Skin of body (tissue), 2 donors: ENCODE results near the gene ZNF322. TPM values are rescaled to one million over a fixed set of nuclear protein-coding genes. Genes with fewer than 3 reads are reported as not detected.

Experiments used
- DNase-seq: peaks from one replicate; lab custom pipeline; 2025; lab: John Stamatoyannopoulos, UW
- total RNA-seq: library from RNA; depleted of rRNA; stranded (reverse); fragments of >200 nt; gene quantifications from one replicate; pipeline ENCODE4 v1.2.3, GENCODE V29; 2014

ZNF322 gene
- total RNA-seq, 1 donor from 2014 or later, result 15.0 TPM

DNA sequence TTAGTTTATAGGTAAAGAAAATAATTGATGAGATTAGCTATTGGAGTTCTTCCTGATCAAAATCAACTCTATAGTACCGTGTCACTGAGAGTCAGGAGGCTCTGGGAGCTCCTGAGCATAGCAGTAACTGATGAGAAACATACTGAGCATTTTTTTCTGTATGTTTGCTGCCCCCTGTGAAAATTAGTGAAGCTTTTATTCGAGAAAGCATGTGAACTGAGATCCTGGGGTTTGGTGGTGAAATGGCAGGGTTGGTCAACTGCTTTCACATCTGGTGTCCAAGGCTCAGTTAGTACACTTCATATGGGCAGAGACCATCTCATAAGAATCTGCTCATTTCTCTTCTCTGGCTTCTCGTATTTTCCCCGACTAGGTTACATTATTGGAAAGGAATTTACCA lies 66.9 kb downstream of the ZNF322 start:
- no peak for DNase-seq

DNA sequence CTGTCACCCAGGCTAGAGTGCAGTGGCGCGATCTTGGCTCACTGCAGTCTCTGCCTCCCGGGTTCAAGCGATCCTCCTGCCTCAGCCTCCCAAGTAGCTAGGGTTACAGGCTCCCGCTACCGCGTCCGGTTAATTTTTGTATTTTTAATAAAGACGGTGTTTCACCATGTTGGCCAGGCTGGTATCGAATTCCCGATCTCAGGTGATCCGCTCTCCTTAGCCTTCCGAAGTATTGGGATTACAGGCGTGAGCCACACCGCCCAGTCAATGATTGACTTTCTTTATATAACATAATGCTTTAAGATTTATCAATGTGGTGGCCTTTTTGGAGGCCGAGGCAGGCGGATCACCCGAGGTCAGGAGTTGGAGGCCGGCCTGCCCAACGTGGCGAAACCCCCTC lies 70.6 kb downstream of the ZNF322 start:
- DNase-seq, result no peak

Other genes starting within 250 kb of the ZNF322 start
- gene BTN3A3, start 219.2 kb downstream of the ZNF322 start, total RNA-seq, result 22.7 TPM
- 12.7 TPM for gene BTN2A1, start 201.8 kb downstream of the ZNF322 start, total RNA-seq
- gene BTN1A1, start 159.4 kb downstream of the ZNF322 start, total RNA-seq, result not detected
- gene HMGN4, start 121.4 kb downstream of the ZNF322 start, total RNA-seq, result 47.8 TPM
- 12.3 TPM for gene ABT1, start 62.8 kb downstream of the ZNF322 start, total RNA-seq